IMR-90 (cell line): Measurements from ENCODE around the gene NEK8. TPM values are rescaled to one million over a fixed set of nuclear protein-coding genes. Genes with fewer than 3 reads are reported as not detected.

Experiments used
- ATAC-seq: fragments of 200-7000 bp; cut with Tn5 transposase; 2 replicates; pipeline ENCODE4 v1.9.1; 2020; ENCODE audit warnings: low read depth, mild to moderate bottlenecking, moderate library complexity
- BruUV-seq: library from RNA; stranded (reverse); fragments of 400-500 nt; replicated peaks from 2 replicates; lab custom pipeline; 2021; lab: Mats Ljungman, UMichigan
- CTCF ChIA-PET: fragments of 300-600 bp; formaldehyde crosslinking; extraction: SDS; loops from one replicate; lab custom pipeline; 2021; ENCODE audit warnings: antibody characterized with exemption; lab: Yijun Ruan, JAX
- POLR2A ChIA-PET: fragments of 300-600 bp; sonication (Branson Sonifier 250); formaldehyde crosslinking; loops from one replicate; lab custom pipeline; 2022; ENCODE audit warnings: antibody characterized with exemption; ENCODE audit not compliant: unreplicated experiment; lab: Charles Lee
- DNase-seq: peaks from one replicate; pipeline ENCODE4 v3.0.0; 2013
- H2AFZ ChIP-seq: replicated peaks from 2 replicates; pipeline ENCODE3; 2013; ENCODE audit warnings: low read length, mild to moderate bottlenecking; ENCODE audit not compliant: poor library complexity
- H2AK5ac ChIP-seq: 2 replicates; pipeline ENCODE4 v1.6.1; 2013; ENCODE audit warnings: low read depth, low read length, inconsistent platforms
- H2AK9ac ChIP-seq: replicated peaks from 2 replicates; pipeline ENCODE3; 2013; ENCODE audit warnings: mild to moderate bottlenecking, low read depth, low read length, moderate library complexity; ENCODE audit not compliant: poor library complexity
- H2BK120ac ChIP-seq: 2 replicates; pipeline ENCODE4 v1.6.1; 2013; ENCODE audit warnings: low read depth, low read length, inconsistent platforms
- H2BK15ac ChIP-seq: 3 replicates; pipeline ENCODE4 v1.6.1; 2013; ENCODE audit warnings: low read depth, low read length, inconsistent platforms
- H2BK20ac ChIP-seq: 2 replicates; pipeline ENCODE4 v1.6.1; 2013; ENCODE audit warnings: low read depth, mild to moderate bottlenecking, inconsistent platforms, low read length, moderate library complexity
- H2BK5ac ChIP-seq: 2 replicates; pipeline ENCODE4 v1.6.1; 2013; ENCODE audit warnings: mild to moderate bottlenecking, low read depth, low read length, inconsistent platforms; ENCODE audit not compliant: poor library complexity, severe bottlenecking
- H3K14ac ChIP-seq: replicated peaks from 2 replicates; pipeline ENCODE4 v1.6.1; 2013; ENCODE audit warnings: low read depth, low read length, inconsistent platforms
- H3K18ac ChIP-seq: 2 replicates; pipeline ENCODE4 v1.6.1; 2013; ENCODE audit warnings: low read depth, low read length, control low read depth
- H3K23ac ChIP-seq: 2 replicates; pipeline ENCODE4 v1.6.1; 2013; ENCODE audit warnings: low read depth, low read length, inconsistent platforms
- H3K27ac ChIP-seq: 2 replicates; pipeline ENCODE4 v1.5.1; 2013; ENCODE audit warnings: mild to moderate bottlenecking, control low read depth, low read length; ENCODE audit not compliant: insufficient read depth
- H3K27me3 ChIP-seq: 2 replicates; pipeline ENCODE4 v1.6.1; 2013; ENCODE audit warnings: low read length; ENCODE audit not compliant: control insufficient read depth, insufficient read depth
- H3K36me3 ChIP-seq: 2 replicates; pipeline ENCODE4 v1.6.1; 2013; ENCODE audit warnings: low read length, mixed read lengths; ENCODE audit not compliant: control insufficient read depth, insufficient read depth
- H3K4ac ChIP-seq: 2 replicates; pipeline ENCODE4 v1.6.1; 2013; ENCODE audit warnings: low read depth, low read length, inconsistent platforms
- H3K4me1 ChIP-seq: 2 replicates; pipeline ENCODE4 v1.6.1; 2013; ENCODE audit warnings: low read length, mixed read lengths; ENCODE audit not compliant: control insufficient read depth, insufficient read depth
- H3K4me2 ChIP-seq: 2 replicates; pipeline ENCODE4 v1.6.1; 2013; ENCODE audit warnings: low read depth, mild to moderate bottlenecking, control low read depth, low read length, moderate library complexity
- H3K4me3 ChIP-seq: 2 replicates; pipeline ENCODE4 v1.5.1; 2013; ENCODE audit warnings: low read depth, mild to moderate bottlenecking, control low read depth, low read length, moderate library complexity; ENCODE audit not compliant: insufficient read depth
- H3K56ac ChIP-seq: 2 replicates; pipeline ENCODE4 v1.6.1; 2013; ENCODE audit warnings: low read length, inconsistent platforms; ENCODE audit not compliant: insufficient read depth; ENCODE audit errors: extremely low read depth
- H3K79me1 ChIP-seq, 2 experiments: 2 replicates each; pipeline ENCODE4 v1.6.1; 2013; ENCODE audit warnings: low read length in 2 of 2, inconsistent platforms in 1 of 2, low read depth in 1 of 2
- H3K9ac ChIP-seq: 2 replicates; pipeline ENCODE4 v1.6.1; 2013; ENCODE audit warnings: low read depth, low read length, control low read depth
- H3K9me1 ChIP-seq: 2 replicates; pipeline ENCODE4 v1.6.1; 2013; ENCODE audit warnings: low read length, inconsistent platforms; ENCODE audit not compliant: insufficient read depth
- H3K9me3 ChIP-seq: 2 replicates; pipeline ENCODE4 v1.6.1; 2013; ENCODE audit warnings: low read length; ENCODE audit not compliant: control insufficient read depth, insufficient read depth
- H4K20me1 ChIP-seq: 2 replicates; pipeline ENCODE4 v1.6.1; 2013; ENCODE audit warnings: low read length, inconsistent platforms; ENCODE audit not compliant: insufficient read depth
- H4K5ac ChIP-seq: 2 replicates; pipeline ENCODE4 v1.6.1; 2013; ENCODE audit warnings: mild to moderate bottlenecking, low read depth, low read length, control low read depth
- H4K8ac ChIP-seq, 2 experiments: 2 replicates each; pipeline ENCODE4 v1.6.1; 2013; ENCODE audit warnings: low read depth in 2 of 2, low read length in 2 of 2, control low read depth in 1 of 2, inconsistent platforms in 1 of 2
- H4K91ac ChIP-seq: 2 replicates; pipeline ENCODE4 v1.6.1; 2013; ENCODE audit warnings: low read depth, low read length, inconsistent platforms; ENCODE audit not compliant: insufficient read depth
- CTCF ChIP-seq: conservative IDR thresholded peaks from 2 replicates; pipeline ENCODE4 v1.5.1; 2012; ENCODE audit warnings: mild to moderate bottlenecking, low read depth, low read length, improper control_type of control experiment
- FOS ChIP-seq: fragments of 150-350 bp; IDR thresholded peaks from 2 replicates; pipeline ENCODE4 v1.6.1; 2016; ENCODE audit warnings: low read depth, low read length
- MAFK ChIP-seq: IDR thresholded peaks from 2 replicates; pipeline ENCODE4 v1.6.1; 2012; ENCODE audit warnings: low read depth, low read length, improper control_type of control experiment
- RAD21 ChIP-seq: IDR thresholded peaks from 2 replicates; pipeline ENCODE4 v1.6.1; 2012; ENCODE audit warnings: low read length, improper control_type of control experiment
- RCOR1 ChIP-seq: IDR thresholded peaks from 2 replicates; pipeline ENCODE4 v1.6.1; 2012; ENCODE audit warnings: mild to moderate bottlenecking, low read length, improper control_type of control experiment; ENCODE audit not compliant: insufficient replicate concordance
- RFX5 ChIP-seq: IDR thresholded peaks from 2 replicates; pipeline ENCODE4 v1.8.0; 2012; ENCODE audit warnings: low read depth, mild to moderate bottlenecking, low read length, moderate library complexity
- WGBS, 2 experiments: methylation state at CpG; one replicate each; pipeline versions ENCODE4 v1.1.5 to v1.1.7; 2013; ENCODE audit warnings: missing lambda C conversion rate in 2 of 2; ENCODE audit not compliant: insufficient read length in 1 of 2; ENCODE audit errors: extremely low coverage in 2 of 2; 5-methylcytosine and 5-hydroxymethylcytosine counted together
- dilution Hi-C: fragments of 300-500 bp; cut with HindIII; formaldehyde crosslinking; loops from one replicate; pipeline ENCODE4 v1.14.3; 2018; ENCODE audit warnings: low sequenced_read_pairs; ENCODE audit not compliant: unreplicated experiment
- in situ Hi-C: fragments of 300-500 bp; cut with MboI; formaldehyde crosslinking; loops from 3 replicates; pipeline ENCODE4 v1.14.3; 2019; ENCODE audit warnings: low sequenced_read_pairs, inconsistent platforms, mixed read lengths
- intact Hi-C: fragments of 100-400 bp; cut with micrococcal nuclease; formaldehyde crosslinking; loops from 2 replicates; pipeline ENCODE4 v1.10.0; 2022
- polyA plus RNA-seq, 3 experiments: library from polyadenylated mRNA; depleted of rRNA; stranded (reverse); fragments of >200 nt; gene quantifications; 2 replicates each; pipeline ENCODE4 v1.2.3, GENCODE V29; 2012; ENCODE audit warnings: low replicate concordance in 1 of 3
- total RNA-seq: library from RNA; depleted of rRNA; stranded (reverse); fragments of >200 nt; gene quantifications from 2 replicates; pipeline ENCODE4 v1.2.3, GENCODE V29; 2012

Gene NEK8
- total and polyA plus RNA-seq, 2 of the 4 experiments (the other 2 are of a cell fraction), result 4.6 to 5.2 TPM

- CTCF ChIA-PET, result interaction anchor here (0.6 kb wide), 1 partner anchor 65 kb away, joined by 7 read pairs; no protein-coding TSS in a partner anchor
- intact Hi-C loops, result no loop called here
Measured at GRCh38 chr17:28715217-28715616, 13.4 kb upstream of the NEK8 start.

More at GRCh38 chr17:28715217-28715616, 13.4 kb upstream of the NEK8 start:
- TF ChIP-seq FOS, result no peak
- TF ChIP-seq MAFK, result no peak
- no peak for TF ChIP-seq CTCF
- TF ChIP-seq RFX5, result no peak
- TF ChIP-seq RAD21, result no peak
- no peak for TF ChIP-seq RCOR1
- no peak overlapping the region for H3K4me3 ChIP-seq
- ATAC-seq, result no peak
- H4K8ac ChIP-seq, result no peak overlapping the region
- POLR2A ChIA-PET, result no interaction called here
- peak overlapping the region; percentile 90 for H3K23ac ChIP-seq
- no peak overlapping the region for H4K91ac ChIP-seq
- no peak overlapping the region for H3K56ac ChIP-seq
- H3K4me2 ChIP-seq, result peak overlapping the region; percentile 97; the same call in 1 of the 2 replicates
- H3K36me3 ChIP-seq, result peaks cover 32% of the 10 kb centered on the region
- H3K4ac ChIP-seq, result no peak overlapping the region
- H3K14ac ChIP-seq, result no peak overlapping the region
- no peak overlapping the region for H2AFZ ChIP-seq
- H3K79me1 ChIP-seq, result peaks cover 3 to 51% of the 10 kb centered on the region in 2 experiments; a peak in 2 of 4 replicates
- in situ Hi-C loops, result no loop called here
- H3K9ac ChIP-seq, result no peak overlapping the region
- no peak overlapping the region for H2AK5ac ChIP-seq
- peaks cover 23% of the 10 kb centered on the region; the same call in 1 of the 2 replicates for H3K9me1 ChIP-seq
- H2BK5ac ChIP-seq, result no peak overlapping the region
- H3K27me3 ChIP-seq, result no peaks in the 10 kb centered on the region
- H4K20me1 ChIP-seq, result peaks cover 26% of the 10 kb centered on the region; the same call in 1 of the 2 replicates
- H2AK9ac ChIP-seq, result peak overlapping the region; percentile 32
- H3K4me1 ChIP-seq, result peaks cover 19% of the 10 kb centered on the region
- no peak for DNase-seq
- H3K9me3 ChIP-seq, result no peaks in the 10 kb centered on the region
- H4K5ac ChIP-seq, result no peak overlapping the region
- no peak overlapping the region for H2BK120ac ChIP-seq
- no peak overlapping the region for H2BK20ac ChIP-seq
- dilution Hi-C loops, result no loop called here
- H3K27ac ChIP-seq, result no peak overlapping the region
- no TSS peak for BruUV-seq
- H3K18ac ChIP-seq, result no peak overlapping the region
- H2BK15ac ChIP-seq, result no peak overlapping the region
- no CpG with 5 or more reads among the region's 2 CpGs for WGBS, 2 experiments
